Type B pancreatic cell (in vitro differentiated cells): ENCODE results near the gene CENPT. TPM values are rescaled to one million over a fixed set of nuclear protein-coding genes. Genes with fewer than 3 reads are reported as not detected.

ENCODE experiments used
- DNase-seq: peaks from one replicate; pipeline ENCODE4 v3.0.0; 2021; ENCODE audit warnings: mixed read lengths; ENCODE audit not compliant: unreplicated experiment; ENCODE audit errors: extremely low spot score
- H3K27ac Mint-ChIP-seq: 2 replicates; pipeline ENCODE4 v1.8.0; 2021; ENCODE audit warnings: mild to moderate bottlenecking, mixed read lengths
- H3K27me3 Mint-ChIP-seq: 2 replicates; pipeline ENCODE4 v1.8.0; 2021; ENCODE audit warnings: mixed read lengths
- H3K36me3 Mint-ChIP-seq: 2 replicates; pipeline ENCODE4 v1.8.0; 2021; ENCODE audit warnings: mixed read lengths
- H3K4me1 Mint-ChIP-seq: one replicate; pipeline ENCODE4 v1.8.0; 2021; ENCODE audit warnings: mixed read lengths; ENCODE audit not compliant: unreplicated experiment
- H3K4me3 Mint-ChIP-seq: 2 replicates; pipeline ENCODE4 v1.8.0; 2021; ENCODE audit warnings: mild to moderate bottlenecking, mixed read lengths
- H3K9me3 Mint-ChIP-seq: 2 replicates; pipeline ENCODE4 v1.8.0; 2021; ENCODE audit warnings: mixed read lengths
- total RNA-seq: library from RNA; stranded (reverse); gene quantifications from 2 replicates; pipeline ENCODE4 v1.2.1, GENCODE V29; 2021; ENCODE audit warnings: low replicate concordance
- TF ChIP-seq, protein P1 (sequence below): fragments of 200-600 bp; sonication (generic); conservative IDR thresholded peaks from 2 replicates; pipeline ENCODE4 v1.5.0; 2021; ENCODE audit warnings: antibody characterized with exemption, mild to moderate bottlenecking

Gene CENPT
- total RNA-seq, 1 donor from 2014 or later = 74.2 TPM

- Mint-ChIP-seq H3K4me1 (peaks cover 5% of the 10 kb centered on the region), H3K27ac (peak within 1 kb of the TSS; percentile 49), H3K36me3 (peaks cover 4% of the 10 kb centered on the region), H3K27me3 (no peaks in the 10 kb centered on the region), H3K9me3 (no peaks in the 10 kb centered on the region), H3K4me3 (no peak within 1 kb of the TSS)
- TF ChIP-seq, protein P1, sequence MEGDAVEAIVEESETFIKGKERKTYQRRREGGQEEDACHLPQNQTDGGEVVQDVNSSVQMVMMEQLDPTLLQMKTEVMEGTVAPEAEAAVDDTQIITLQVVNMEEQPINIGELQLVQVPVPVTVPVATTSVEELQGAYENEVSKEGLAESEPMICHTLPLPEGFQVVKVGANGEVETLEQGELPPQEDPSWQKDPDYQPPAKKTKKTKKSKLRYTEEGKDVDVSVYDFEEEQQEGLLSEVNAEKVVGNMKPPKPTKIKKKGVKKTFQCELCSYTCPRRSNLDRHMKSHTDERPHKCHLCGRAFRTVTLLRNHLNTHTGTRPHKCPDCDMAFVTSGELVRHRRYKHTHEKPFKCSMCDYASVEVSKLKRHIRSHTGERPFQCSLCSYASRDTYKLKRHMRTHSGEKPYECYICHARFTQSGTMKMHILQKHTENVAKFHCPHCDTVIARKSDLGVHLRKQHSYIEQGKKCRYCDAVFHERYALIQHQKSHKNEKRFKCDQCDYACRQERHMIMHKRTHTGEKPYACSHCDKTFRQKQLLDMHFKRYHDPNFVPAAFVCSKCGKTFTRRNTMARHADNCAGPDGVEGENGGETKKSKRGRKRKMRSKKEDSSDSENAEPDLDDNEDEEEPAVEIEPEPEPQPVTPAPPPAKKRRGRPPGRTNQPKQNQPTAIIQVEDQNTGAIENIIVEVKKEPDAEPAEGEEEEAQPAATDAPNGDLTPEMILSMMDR = no peak
- DNase-seq = peak; percentile 88
Measured at GRCh38 chr16:67884684-67885083, 37.2 kb upstream of the CENPT start, which contains the start of gene NRN1L. NRN1L (plus strand) TSS chr16:67884885; CDS start chr16:67884904, 19 bp downstream.

GRCh38 chr16:67883872-67884261, 36.4 kb upstream of the CENPT start:
- no peaks in the 10 kb centered on the region for H3K9me3 Mint-ChIP-seq
- TF ChIP-seq, protein P1 = peak; percentile 87
- H3K4me1 Mint-ChIP-seq = peaks cover 5% of the 10 kb centered on the region
- no peak overlapping the region for H3K4me3 Mint-ChIP-seq
- H3K27me3 Mint-ChIP-seq = no peaks in the 10 kb centered on the region
- H3K27ac Mint-ChIP-seq = no peak overlapping the region
- DNase-seq = peak; percentile 81
- H3K36me3 Mint-ChIP-seq = peaks cover 4% of the 10 kb centered on the region

- no peak for DNase-seq
- Mint-ChIP-seq H3K36me3 (peaks cover 4% of the 10 kb centered on the region), H3K27ac (no peak overlapping the region), H3K4me1 (peaks cover 5% of the 10 kb centered on the region), H3K4me3 (no peak overlapping the region), H3K9me3 (no peaks in the 10 kb centered on the region), H3K27me3 (no peaks in the 10 kb centered on the region)
- TF ChIP-seq, protein P1 = no peak
Measured at GRCh38 chr16:67883146-67883871, 35.8 kb upstream of the CENPT start.

- no peak overlapping the region for H3K27ac Mint-ChIP-seq
- TF ChIP-seq, protein P1 = no peak
- peaks cover 5% of the 10 kb centered on the region for H3K4me1 Mint-ChIP-seq
- H3K9me3 Mint-ChIP-seq = no peaks in the 10 kb centered on the region
- H3K36me3 Mint-ChIP-seq = peaks cover 4% of the 10 kb centered on the region
- H3K4me3 Mint-ChIP-seq = no peak overlapping the region
- no peaks in the 10 kb centered on the region for H3K27me3 Mint-ChIP-seq
- DNase-seq = no peak
Measured at GRCh38 chr16:67882374-67883145, 35.1 kb upstream of the CENPT start.

DNA sequence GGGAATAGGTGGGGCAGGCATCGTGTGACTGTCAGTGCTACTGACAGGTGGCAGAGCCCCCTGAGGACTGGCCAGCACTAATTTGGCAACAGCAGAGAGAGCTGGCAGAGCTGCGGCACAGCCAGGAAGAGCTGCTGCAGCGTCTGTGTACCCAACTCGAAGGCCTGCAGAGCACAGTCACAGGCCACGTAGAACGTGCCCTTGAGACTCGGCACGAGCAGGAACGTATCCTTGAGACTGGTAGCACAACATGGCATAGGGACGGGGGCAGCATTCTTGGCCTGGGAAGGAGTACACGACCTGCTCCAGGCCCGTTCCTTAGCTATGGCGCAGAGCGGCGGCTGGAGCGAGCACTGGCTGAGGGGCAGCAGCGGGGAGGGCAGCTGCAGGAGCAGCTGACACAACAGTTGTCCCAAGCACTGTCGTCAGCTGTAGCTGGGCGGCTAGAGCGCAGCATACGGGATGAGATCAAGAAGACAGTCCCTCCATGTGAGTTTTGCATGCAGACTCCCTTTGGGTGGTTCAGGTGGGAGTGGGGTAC, 34.2 kb upstream of the CENPT start:
- Mint-ChIP-seq H3K27ac (no peak overlapping the region), H3K4me3 (no peak overlapping the region), H3K27me3 (no peaks in the 10 kb centered on the region), H3K4me1 (peaks cover 5% of the 10 kb centered on the region), H3K36me3 (peaks cover 4% of the 10 kb centered on the region), H3K9me3 (no peaks in the 10 kb centered on the region)
- TF ChIP-seq, protein P1 = no peak
- DNase-seq = no peak
